Adrenal gland (tissue), 5 donors: ENCODE results near the gene UQCC5.

Source experiments
- POLR2A ChIP-seq, 2 donors: fragments of 450-650 bp; IDR thresholded peaks; one replicate each; pipeline ENCODE4 v1.6.1; 2017; ENCODE audit warnings: antibody characterized with exemption in 2 of 2, mild to moderate bottlenecking in 2 of 2, moderate library complexity in 1 of 2
- TF ChIP-seq, protein P1 (sequence below), 6 experiments: fragments of 450-650 bp in 4 of 6; fragments of 200-600 bp in 2 of 6; sonication (generic) in 1 of 6; IDR thresholded peaks; 1 replicate in 5 of 6; 2 replicates in 1 of 6; pipeline versions ENCODE4 v1.5.1 to v1.8.0; 2016 to 2021; ENCODE audit warnings: antibody characterized with exemption in 6 of 6, mild to moderate bottlenecking in 2 of 6, moderate library complexity in 1 of 6
- donor health status: DM: no; HTN: no; CAD: no.

DNA sequence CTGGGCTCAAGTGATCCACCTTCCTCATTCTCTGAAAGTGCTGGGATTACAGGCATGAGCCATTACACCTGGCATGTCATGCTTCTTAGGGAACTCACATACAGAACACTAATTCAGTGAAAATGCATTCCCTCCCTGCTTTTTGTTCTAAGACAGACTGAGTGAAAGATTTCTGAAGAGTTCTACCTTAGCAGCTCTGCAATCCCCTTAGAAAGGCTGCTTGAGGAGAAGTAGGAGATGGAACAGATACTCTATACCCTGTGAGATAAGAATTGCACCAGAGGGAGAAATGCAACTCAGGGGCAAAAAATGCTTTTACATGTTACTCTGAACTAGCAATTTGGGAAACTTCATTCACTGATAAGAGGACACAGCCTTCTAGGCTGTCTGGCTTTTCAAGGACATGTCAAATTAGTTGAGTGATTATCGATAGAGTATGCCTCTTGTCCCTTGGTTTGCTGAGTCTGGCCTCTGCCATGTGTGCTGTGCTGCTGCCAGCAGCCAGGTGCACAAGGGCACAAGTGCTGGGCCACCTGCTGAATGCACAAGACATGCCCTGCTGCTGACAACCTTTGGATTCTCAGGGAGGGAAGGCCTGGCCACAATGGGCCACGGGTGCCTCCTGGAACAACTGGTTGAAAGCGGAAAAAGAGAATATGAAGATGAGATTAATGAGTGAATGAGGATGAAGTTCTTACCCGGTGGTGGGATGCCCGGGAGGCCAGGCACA lies 17.8 kb downstream of the UQCC5 start:
- no peak for TF ChIP-seq POLR2A (IDR thresholded peaks at IDR 0.05)
- TF ChIP-seq, protein P1, sequence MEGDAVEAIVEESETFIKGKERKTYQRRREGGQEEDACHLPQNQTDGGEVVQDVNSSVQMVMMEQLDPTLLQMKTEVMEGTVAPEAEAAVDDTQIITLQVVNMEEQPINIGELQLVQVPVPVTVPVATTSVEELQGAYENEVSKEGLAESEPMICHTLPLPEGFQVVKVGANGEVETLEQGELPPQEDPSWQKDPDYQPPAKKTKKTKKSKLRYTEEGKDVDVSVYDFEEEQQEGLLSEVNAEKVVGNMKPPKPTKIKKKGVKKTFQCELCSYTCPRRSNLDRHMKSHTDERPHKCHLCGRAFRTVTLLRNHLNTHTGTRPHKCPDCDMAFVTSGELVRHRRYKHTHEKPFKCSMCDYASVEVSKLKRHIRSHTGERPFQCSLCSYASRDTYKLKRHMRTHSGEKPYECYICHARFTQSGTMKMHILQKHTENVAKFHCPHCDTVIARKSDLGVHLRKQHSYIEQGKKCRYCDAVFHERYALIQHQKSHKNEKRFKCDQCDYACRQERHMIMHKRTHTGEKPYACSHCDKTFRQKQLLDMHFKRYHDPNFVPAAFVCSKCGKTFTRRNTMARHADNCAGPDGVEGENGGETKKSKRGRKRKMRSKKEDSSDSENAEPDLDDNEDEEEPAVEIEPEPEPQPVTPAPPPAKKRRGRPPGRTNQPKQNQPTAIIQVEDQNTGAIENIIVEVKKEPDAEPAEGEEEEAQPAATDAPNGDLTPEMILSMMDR (IDR thresholded peaks at IDR 0.05) = no peak
